MCF 10A (cell line): Measurements from ENCODE around the gene SNRNP70. TPM values are rescaled to one million over a fixed set of nuclear protein-coding genes. Genes with fewer than 3 reads are reported as not detected.
"Not testable (repeated sequence)": the region's sequence is repeated elsewhere in the genome, so short reads cannot be mapped to it uniquely, and the experiment has no call there.

Source experiments
- BruUV-seq: library from RNA; stranded (reverse); fragments of 400-500 nt; replicated peaks from 2 replicates; lab custom pipeline; 2021; lab: Mats Ljungman, UMichigan
- CTCF ChIA-PET: fragments of 300-600 bp; sonication (Branson Sonifier 250); formaldehyde crosslinking; extraction: SDS; loops from one replicate; lab custom pipeline; 2021; ENCODE audit warnings: antibody characterized with exemption, inconsistent platforms; lab: Yijun Ruan, JAX
- POLR2A ChIA-PET: fragments of 300-600, 350-650 bp; sonication (Branson Sonifier 250); formaldehyde crosslinking; extraction: SDS; loops from one replicate; lab custom pipeline; 2020; ENCODE audit warnings: antibody characterized with exemption, inconsistent platforms; lab: Yijun Ruan, JAX
- DNase-seq: peaks from one replicate; pipeline ENCODE4 v3.0.0-alpha.2; 2018; ENCODE audit not compliant: unreplicated experiment
- H3K27ac Mint-ChIP-seq: one replicate; pipeline ENCODE4 v1.8.0; 2022; ENCODE audit warnings: mild to moderate bottlenecking, low read depth, mixed read lengths; ENCODE audit not compliant: unreplicated experiment
- H3K27me3 Mint-ChIP-seq: one replicate; pipeline ENCODE4 v1.8.0; 2022; ENCODE audit warnings: mixed read lengths; ENCODE audit not compliant: insufficient read depth, unreplicated experiment
- H3K36me3 Mint-ChIP-seq: one replicate; pipeline ENCODE4 v1.8.0; 2022; ENCODE audit warnings: mild to moderate bottlenecking, moderate library complexity, mixed read lengths; ENCODE audit not compliant: insufficient read depth, unreplicated experiment
- H3K4me1 Mint-ChIP-seq: one replicate; pipeline ENCODE4 v1.8.0; 2022; ENCODE audit warnings: mixed read lengths; ENCODE audit not compliant: insufficient read depth, unreplicated experiment
- H3K4me3 Mint-ChIP-seq: one replicate; pipeline ENCODE4 v1.8.0; 2022; ENCODE audit warnings: mild to moderate bottlenecking, moderate library complexity, mixed read lengths; ENCODE audit not compliant: unreplicated experiment
- H3K9me3 Mint-ChIP-seq: one replicate; pipeline ENCODE4 v1.8.0; 2022; ENCODE audit warnings: mixed read lengths; ENCODE audit not compliant: unreplicated experiment
- CTCF ChIP-seq: fragments of 200-600 bp; IDR thresholded peaks from one replicate; pipeline ENCODE4 v1.8.0; 2022; ENCODE audit warnings: antibody characterized with exemption, mild to moderate bottlenecking; ENCODE audit not compliant: unreplicated experiment
- intact Hi-C: fragments of 100-400 bp; cut with micrococcal nuclease; formaldehyde crosslinking; loops from 2 replicates; pipeline ENCODE4 v1.14.1; 2022
- total RNA-seq: library from RNA; stranded (reverse); gene quantifications from 2 replicates; pipeline ENCODE4 v1.2.3, GENCODE V29; 2022

The SNRNP70 gene
- total RNA-seq, 1 experiment from 2014 or later, result 199 TPM

DNA sequence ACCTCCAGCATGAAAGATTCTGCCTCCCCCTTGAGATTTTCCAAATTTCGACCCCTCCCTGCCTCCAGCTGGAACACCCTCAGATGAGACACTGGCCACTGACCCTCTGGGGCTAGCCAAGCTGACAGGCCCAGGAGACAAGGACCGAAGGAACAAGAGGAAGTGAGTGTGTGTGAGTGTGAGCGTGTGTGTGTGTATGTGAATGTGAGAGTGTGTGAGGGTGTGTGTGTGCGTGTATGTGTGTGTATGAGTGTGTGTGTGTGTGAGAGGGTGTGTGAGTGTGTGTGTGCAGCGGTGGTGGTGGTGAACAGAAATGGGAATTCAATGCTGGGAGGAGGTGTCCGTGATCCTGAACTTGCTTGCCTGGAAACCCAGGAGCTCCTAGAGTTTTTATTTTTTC is 56.1 kb downstream of the SNRNP70 start:
- Mint-ChIP-seq H3K4me1 (peaks cover 19% of the 10 kb centered on the region), H3K27ac (no peak overlapping the region), H3K4me3 (no peak overlapping the region), H3K9me3 (no peaks in the 10 kb centered on the region), H3K36me3 (peaks cover 6% of the 10 kb centered on the region), H3K27me3 (no peaks in the 10 kb centered on the region)
- CTCF ChIA-PET, result interaction anchor here (0.6 to 1.4 kb wide), 3 partner anchors 9 to 141 kb away, joined by 3 to 7 read pairs (median 4); no protein-coding TSS in a partner anchor
- TF ChIP-seq CTCF, result no peak
- no TSS peak for BruUV-seq
- POLR2A ChIA-PET, result interaction anchor here (0.7 to 1.0 kb wide), 3 partner anchors 10 to 31 kb away, joined by 3 to 4 read pairs (median 3); no protein-coding TSS in a partner anchor
- no peak for DNase-seq
- intact Hi-C loops, result no loop called here

DNA sequence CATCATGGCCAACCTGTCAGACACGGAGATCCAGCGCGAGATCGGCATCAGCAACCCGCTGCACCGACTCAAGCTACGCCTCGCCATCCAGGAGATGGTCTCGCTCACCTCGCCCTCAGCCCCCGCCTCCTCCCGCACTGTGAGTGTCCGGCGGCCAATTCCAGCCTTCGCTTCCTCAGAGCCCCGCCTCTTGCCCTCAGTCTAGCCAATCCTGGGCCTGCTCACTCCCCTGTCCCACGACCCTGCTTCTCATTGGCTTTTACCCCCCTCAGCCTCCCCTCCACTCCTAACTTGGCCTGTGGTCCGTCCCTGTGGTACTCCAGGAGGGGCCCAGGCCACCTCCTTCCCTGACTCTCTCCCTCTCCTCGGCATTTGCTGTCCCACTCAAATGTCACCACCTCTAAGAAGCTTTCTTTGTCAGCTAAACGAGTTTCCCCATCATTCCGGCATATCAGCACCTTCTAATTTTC is 57.6 kb downstream of the SNRNP70 start:
- POLR2A ChIA-PET, result interaction anchor here (0.5 to 1.5 kb wide), 6 partner anchors 14 to 154 kb away, joined by 3 to 11 read pairs (median 4); partner anchors contain the start of genes GYS1 and RUVBL2
- BruUV-seq, result no TSS peak

GRCh38 chr19:49145573-49146407 is 60.5 kb downstream of the SNRNP70 start:
- peak; percentile 93 for TF ChIP-seq CTCF
- intact Hi-C loops, result loop anchor here (1.0 to 5.0 kb wide), 2 partner anchors 33 to 47 kb away; partner anchors contain the start of gene LIN7B
- H3K4me3 Mint-ChIP-seq, result peak overlapping the region; percentile 0
- DNase-seq, result peak; percentile 75
- no peaks in the 10 kb centered on the region for H3K9me3 Mint-ChIP-seq
- BruUV-seq, result no TSS peak
- H3K4me1 Mint-ChIP-seq, result peaks cover 25% of the 10 kb centered on the region
- CTCF ChIA-PET, result interaction anchor here (0.5 to 3.6 kb wide), 20 partner anchors 9 to 525 kb away, joined by 3 to 29 read pairs (median 4); partner anchors contain the start of gene LIN7B
- no peak overlapping the region for H3K27ac Mint-ChIP-seq
- POLR2A ChIA-PET, result no interaction called here
- H3K27me3 Mint-ChIP-seq, result no peaks in the 10 kb centered on the region
- peaks cover 6% of the 10 kb centered on the region for H3K36me3 Mint-ChIP-seq

More for the DNA sequence above, 57.6 kb downstream of the SNRNP70 start:
- H3K4me1 Mint-ChIP-seq, result peaks cover 19% of the 10 kb centered on the region
- no peaks in the 10 kb centered on the region for H3K9me3 Mint-ChIP-seq
- intact Hi-C loops, result no loop called here
- DNase-seq, result peak; percentile 96
- H3K27me3 Mint-ChIP-seq, result no peaks in the 10 kb centered on the region
- H3K4me3 Mint-ChIP-seq, result peak overlapping the region; percentile 85
- CTCF ChIA-PET, result interaction anchor here (0.7 to 0.9 kb wide), 4 partner anchors 13 to 62 kb away, joined by 3 to 5 read pairs (median 3); no protein-coding TSS in a partner anchor
- H3K27ac Mint-ChIP-seq, result peak overlapping the region; percentile 53
- no peak for TF ChIP-seq CTCF
- peaks cover 6% of the 10 kb centered on the region for H3K36me3 Mint-ChIP-seq

- POLR2A ChIA-PET, result interaction anchor here (0.9 kb wide), 1 partner anchor 53 kb away, joined by 4 read pairs; no protein-coding TSS in a partner anchor
Measured at GRCh38 chr19:49146408-49146770, 61.1 kb downstream of the SNRNP70 start.

More at GRCh38 chr19:49146408-49146770, 61.1 kb downstream of the SNRNP70 start:
- H3K36me3 Mint-ChIP-seq, DNase-seq, BruUV-seq, H3K9me3 Mint-ChIP-seq, H3K27me3 Mint-ChIP-seq, H3K27ac Mint-ChIP-seq: not testable (repeated sequence)
- CTCF ChIA-PET, result interaction anchor here (0.5 to 3.6 kb wide), 19 partner anchors 8 to 525 kb away, joined by 3 to 29 read pairs (median 5); partner anchors contain the start of gene LIN7B
- intact Hi-C loops, result loop anchor here (5.0 kb wide), 1 partner anchor 34 kb away; the partner anchor contains the start of gene LIN7B
- peaks cover 25% of the 10 kb centered on the region for H3K4me1 Mint-ChIP-seq
- peak overlapping the region; percentile 0 for H3K4me3 Mint-ChIP-seq
